Naive thymus-derived CD8-positive, alpha-beta T cell (primary cell): ENCODE data around the gene MINK1. TPM values are rescaled to one million over a fixed set of nuclear protein-coding genes. Genes with fewer than 3 reads are reported as not detected.

ENCODE experiments used
- ATAC-seq, 2 donors: fragments of 150-1000 bp; cut with Tn5 transposase in 1 of 2; sonication (Bioruptor Pico), chemical (Tn5 transposase) in 1 of 2; 1 replicate in 1 of 2; 2 replicates in 1 of 2; pipeline ENCODE4 v1.10.0; 2021; ENCODE audit warnings: mild to moderate bottlenecking in 2 of 2, moderate library complexity in 2 of 2
- POLR2A ChIA-PET: fragments of 350-600 bp; sonication (Branson Sonifier 250); formaldehyde crosslinking; loops from one replicate; lab custom pipeline; 2021; ENCODE audit warnings: antibody characterized with exemption; lab: Charles Lee
- DNase-seq, 10 donors: peaks; one replicate each; pipeline versions ENCODE4 v3.0.0 to v3.0.0-alpha.2; 2020 to 2022
- H3K27ac Mint-ChIP-seq, 10 donors: one replicate each; pipeline ENCODE4 v1.8.0; 2020 to 2022; ENCODE audit warnings: mild to moderate bottlenecking in 10 of 10, mixed read lengths in 10 of 10, moderate library complexity in 4 of 10, inconsistent platforms in 1 of 10
- H3K27me3 Mint-ChIP-seq, 5 donors: one replicate each; pipeline ENCODE4 v1.8.0; 2021 to 2022; ENCODE audit warnings: mixed read lengths in 5 of 5
- H3K36me3 Mint-ChIP-seq, 3 donors: one replicate each; pipeline ENCODE4 v1.8.0; 2020 to 2022; ENCODE audit warnings: mixed read lengths in 3 of 3, mild to moderate bottlenecking in 2 of 3, inconsistent platforms in 1 of 3
- H3K4me1 Mint-ChIP-seq, 4 donors: one replicate each; pipeline ENCODE4 v1.8.0; 2021 to 2022; ENCODE audit warnings: mixed read lengths in 4 of 4
- H3K4me3 Mint-ChIP-seq, 10 donors: one replicate each; pipeline ENCODE4 v1.8.0; 2020 to 2022; ENCODE audit warnings: mild to moderate bottlenecking in 10 of 10, mixed read lengths in 10 of 10, moderate library complexity in 6 of 10, inconsistent platforms in 1 of 10
- H3K9me3 Mint-ChIP-seq, 9 donors: one replicate each; pipeline ENCODE4 v1.8.0; 2020 to 2022; ENCODE audit warnings: mixed read lengths in 9 of 9, mild to moderate bottlenecking in 3 of 9, inconsistent platforms in 1 of 9, moderate library complexity in 1 of 9
- polyA plus RNA-seq, 3 donors: library from polyadenylated mRNA; unstranded; fragments of 300-500 nt; fragmentation: Illumina TruSeq; gene quantifications; one replicate each; pipeline ENCODE4 v1.2.3, GENCODE V29; 2021
- total RNA-seq, 8 experiments: library from RNA in 2 of 8; stranded (reverse) in 2 of 8; gene quantifications; one replicate each; pipeline ENCODE4 v1.2.3 and lab custom pipeline; 2021 to 2026

Gene MINK1
- total and polyA plus RNA-seq, 5 experiments from 2014 or later, result 4.1 to 117 (median 12.9) TPM

GRCh38 chr17:4838309-4838785 is 5.2 kb downstream of the MINK1 start:
- Mint-ChIP-seq H3K36me3 (peaks cover 0 to 20% (median 4%) of the 10 kb centered on the region in 3 donors), H3K4me1 (peaks cover 46 to 76% (median 66%) of the 10 kb centered on the region in 4 donors), H3K27me3 (no peaks in the 10 kb centered on the region), H3K4me3 (no peak overlapping the region), H3K27ac (peak overlapping the region in 1 of 10 donors; percentile 20), H3K9me3 (no peaks in the 10 kb centered on the region)
- POLR2A ChIA-PET, result interaction anchor here (0.8 to 1.7 kb wide), 2 partner anchors 17 to 34 kb away, joined by 3 read pairs; no protein-coding TSS in a partner anchor
- no peak for DNase-seq
- no peak for ATAC-seq

DNA sequence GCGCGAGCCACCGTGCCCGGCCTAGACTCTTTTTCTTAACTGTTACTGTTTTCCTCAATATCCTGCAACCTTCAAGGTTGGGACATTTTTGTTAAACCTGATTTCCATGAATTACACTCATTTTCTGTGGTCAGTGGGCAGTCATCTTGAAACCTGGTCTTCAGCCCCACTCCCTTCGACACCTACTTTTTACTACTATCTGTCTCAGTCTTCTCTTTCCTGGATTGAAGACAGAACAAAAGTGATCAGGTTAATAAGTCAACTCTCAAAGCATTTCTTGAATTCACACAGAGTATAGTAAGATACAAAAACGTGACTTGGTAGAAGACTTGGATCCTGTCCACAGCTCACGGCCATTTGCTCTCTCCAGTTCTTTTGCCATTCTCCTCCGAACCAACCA is 6.1 kb downstream of the MINK1 start:
- Mint-ChIP-seq H3K9me3 (no peaks in the 10 kb centered on the region), H3K4me1 (peaks cover 41 to 76% (median 61%) of the 10 kb centered on the region in 4 donors), H3K36me3 (peaks cover 0 to 23% (median 4%) of the 10 kb centered on the region in 3 donors), H3K4me3 (peak overlapping the region in 1 of 10 donors; percentile 38), H3K27me3 (no peaks in the 10 kb centered on the region), H3K27ac (peak overlapping the region in 1 of 10 donors; percentile 14)
- ATAC-seq, result no peak
- no peak for DNase-seq
- POLR2A ChIA-PET, result interaction anchor here (0.7 kb wide), 1 partner anchor 22 kb away, joined by 4 read pairs; no protein-coding TSS in a partner anchor

- DNase-seq (no peak), ATAC-seq (no peak)
- Mint-ChIP-seq H3K4me1 (peaks cover 38 to 76% (median 58%) of the 10 kb centered on the region in 4 donors), H3K4me3 (peak overlapping the region in 4 of 10 donors; percentile 26 to 56 (median 42)), H3K27me3 (no peaks in the 10 kb centered on the region), H3K36me3 (peaks cover 0 to 33% (median 4%) of the 10 kb centered on the region in 3 donors), H3K27ac (peak overlapping the region in 5 of 10 donors; percentile 0 to 64 (median 25)), H3K9me3 (no peaks in the 10 kb centered on the region)
- POLR2A ChIA-PET, result no interaction called here
These were observed 7.1 kb downstream of the MINK1 start for GRCh38 chr17:4839965-4840892.

- Mint-ChIP-seq H3K4me3 (peak overlapping the region in 4 of 10 donors; percentile 26 to 56 (median 42)), H3K4me1 (peaks cover 39 to 72% (median 54%) of the 10 kb centered on the region in 4 donors), H3K9me3 (no peaks in the 10 kb centered on the region), H3K27ac (peak overlapping the region in 2 of 10 donors; percentile 12 to 64), H3K27me3 (no peaks in the 10 kb centered on the region), H3K36me3 (peaks cover 0 to 36% (median 4%) of the 10 kb centered on the region in 3 donors)
- ATAC-seq (peak in 1 of 2 donors; percentile 58), DNase-seq (no peak)
- POLR2A ChIA-PET, result no interaction called here
These were observed 7.7 kb downstream of the MINK1 start for GRCh38 chr17:4840893-4841242.

- no peaks in the 10 kb centered on the region for H3K9me3 Mint-ChIP-seq
- no peak overlapping the region for H3K4me3 Mint-ChIP-seq
- ATAC-seq (no peak), DNase-seq (no peak)
- peaks cover 37 to 65% (median 52%) of the 10 kb centered on the region in 4 donors for H3K4me1 Mint-ChIP-seq
- H3K27ac Mint-ChIP-seq, result peak overlapping the region in 2 of 10 donors; percentile 11 to 61
- H3K36me3 Mint-ChIP-seq, result peaks cover 0 to 40% (median 4%) of the 10 kb centered on the region in 3 donors
- no peaks in the 10 kb centered on the region for H3K27me3 Mint-ChIP-seq
- POLR2A ChIA-PET, result no interaction called here
These were observed 9.2 kb downstream of the MINK1 start for GRCh38 chr17:4842376-4842775.

DNA sequence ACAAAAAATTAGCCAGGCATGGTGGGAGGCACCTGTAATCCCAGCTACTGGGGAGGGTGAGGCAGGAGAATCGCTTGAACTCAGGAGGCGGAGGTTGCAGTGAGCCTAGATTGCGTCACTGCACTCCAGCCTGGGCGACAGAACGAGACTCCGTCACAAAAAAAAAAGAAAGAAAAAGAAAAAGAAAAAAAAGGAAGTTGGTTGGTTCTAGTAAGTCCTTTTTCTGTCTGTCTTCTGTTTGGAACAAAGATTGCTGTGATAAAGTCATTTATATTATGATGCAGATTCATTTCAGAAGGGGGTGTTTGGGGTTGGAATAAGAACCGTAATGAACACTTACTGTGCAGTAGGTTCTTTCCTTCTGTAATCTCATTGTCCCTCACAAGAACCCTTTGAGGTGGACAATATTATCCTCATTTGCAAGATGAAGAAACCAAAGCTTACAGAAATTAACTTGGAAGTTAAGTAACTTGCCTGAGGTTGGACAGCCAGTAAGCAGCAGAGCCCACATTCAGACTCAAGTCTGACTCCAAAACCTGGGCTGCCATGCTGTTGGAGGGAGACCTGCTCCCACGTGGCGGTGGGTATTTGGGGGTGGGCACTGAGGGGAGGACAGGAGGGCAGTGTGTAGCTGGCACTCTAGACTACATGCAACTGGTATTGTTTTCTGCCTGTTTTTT is 10.3 kb downstream of the MINK1 start:
- H3K9me3 Mint-ChIP-seq, result no peaks in the 10 kb centered on the region
- peaks cover 35 to 60% (median 49%) of the 10 kb centered on the region in 4 donors for H3K4me1 Mint-ChIP-seq
- ATAC-seq (no peak), DNase-seq (no peak)
- POLR2A ChIA-PET, result no interaction called here
- H3K27me3 Mint-ChIP-seq, result no peaks in the 10 kb centered on the region
- H3K27ac Mint-ChIP-seq, result peak overlapping the region in 2 of 10 donors; percentile 17 to 61
- H3K36me3 Mint-ChIP-seq, result peaks cover 0 to 35% (median 4%) of the 10 kb centered on the region in 3 donors
- H3K4me3 Mint-ChIP-seq, result no peak overlapping the region

GRCh38 chr17:4845118-4845517 is 12.0 kb downstream of the MINK1 start:
- H3K27ac Mint-ChIP-seq, result no peak overlapping the region
- peaks cover 0 to 33% (median 0%) of the 10 kb centered on the region in 3 donors for H3K36me3 Mint-ChIP-seq
- ATAC-seq (no peak), DNase-seq (no peak)
- no peaks in the 10 kb centered on the region for H3K27me3 Mint-ChIP-seq
- peaks cover 30 to 53% (median 43%) of the 10 kb centered on the region in 4 donors for H3K4me1 Mint-ChIP-seq
- POLR2A ChIA-PET, result no interaction called here
- no peak overlapping the region for H3K4me3 Mint-ChIP-seq
- H3K9me3 Mint-ChIP-seq, result no peaks in the 10 kb centered on the region

GRCh38 chr17:4846635-4847390 is 13.7 kb downstream of the MINK1 start:
- Mint-ChIP-seq H3K36me3 (peaks cover 0 to 31% (median 0%) of the 10 kb centered on the region in 3 donors), H3K27me3 (no peaks in the 10 kb centered on the region), H3K4me3 (no peak overlapping the region), H3K27ac (peak overlapping the region in 1 of 10 donors; percentile 21), H3K9me3 (peaks cover 0 to under 1% (median 0%) of the 10 kb centered on the region in 9 donors), H3K4me1 (peaks cover 33 to 53% (median 41%) of the 10 kb centered on the region in 4 donors)
- POLR2A ChIA-PET, result interaction anchor here (0.6 kb wide), 1 partner anchor 20 kb away, joined by 3 read pairs; no protein-coding TSS in a partner anchor
- ATAC-seq (no peak), DNase-seq (no peak)

GRCh38 chr17:4849011-4849536 is 15.9 kb downstream of the MINK1 start:
- POLR2A ChIA-PET, result interaction anchor here (1.3 kb wide), 1 partner anchor 13 kb away, joined by 3 read pairs; no protein-coding TSS in a partner anchor
- Mint-ChIP-seq H3K27me3 (no peaks in the 10 kb centered on the region), H3K4me3 (no peak overlapping the region), H3K27ac (no peak overlapping the region), H3K9me3 (peaks cover 0 to 8% (median 0%) of the 10 kb centered on the region in 9 donors), H3K4me1 (peaks cover 36 to 58% (median 42%) of the 10 kb centered on the region in 4 donors), H3K36me3 (peaks cover 0 to 24% (median 0%) of the 10 kb centered on the region in 3 donors)
- DNase-seq (no peak), ATAC-seq (no peak)

GRCh38 chr17:4850246-4850645 is 17.1 kb downstream of the MINK1 start:
- no peak overlapping the region for H3K27ac Mint-ChIP-seq
- peaks cover 0 to 8% (median 0%) of the 10 kb centered on the region in 9 donors for H3K9me3 Mint-ChIP-seq
- peaks cover 31 to 54% (median 41%) of the 10 kb centered on the region in 4 donors for H3K4me1 Mint-ChIP-seq
- H3K4me3 Mint-ChIP-seq, result no peak overlapping the region
- DNase-seq (no peak), ATAC-seq (no peak)
- POLR2A ChIA-PET, result interaction anchor here (0.8 kb wide), 1 partner anchor 13 kb away, joined by 3 read pairs; no protein-coding TSS in a partner anchor
- no peaks in the 10 kb centered on the region for H3K27me3 Mint-ChIP-seq
- peaks cover 2 to 12% (median 4%) of the 10 kb centered on the region in 3 donors for H3K36me3 Mint-ChIP-seq

GRCh38 chr17:4851084-4851483 is 17.9 kb downstream of the MINK1 start:
- POLR2A ChIA-PET, result no interaction called here
- peaks cover 29 to 54% (median 37%) of the 10 kb centered on the region in 4 donors for H3K4me1 Mint-ChIP-seq
- no peak for DNase-seq
- H3K4me3 Mint-ChIP-seq, result peak overlapping the region in 1 of 10 donors; percentile 48
- H3K9me3 Mint-ChIP-seq, result peaks cover 0 to 8% (median 0%) of the 10 kb centered on the region in 9 donors
- H3K36me3 Mint-ChIP-seq, result peaks cover 2 to 7% (median 4%) of the 10 kb centered on the region in 3 donors
- no peaks in the 10 kb centered on the region for H3K27me3 Mint-ChIP-seq
- peak overlapping the region in 2 of 10 donors; percentile 3 to 49 for H3K27ac Mint-ChIP-seq
- ATAC-seq, result no peak
